NCI-H1092 treated with DMSO at 0.1 percent for 48 hours (cell line): Measurements from ENCODE around the gene CCDC137.
"Not testable (repeated sequence)": the region's sequence is repeated elsewhere in the genome, so short reads cannot be mapped to it uniquely, and the experiment has no call there.

Experiments used
- DNase-seq: peaks from one replicate; lab custom pipeline; 2025; lab: John Stamatoyannopoulos, UW

CCDC137 gene

GRCh38 chr17:81666342-81667191 lies at the start of gene CCDC137, which contains the start of gene OXLD1:
Gene CCDC137 (plus strand): TSS chr17:81666737. CDS start chr17:81666767, 30 bp downstream.
Gene OXLD1 (minus strand): TSS chr17:81666605. CDS start chr17:81666577, 28 bp downstream.
- peak; percentile 94 for DNase-seq

- DNase-seq, result no peak
Observed at GRCh38 chr17:81616877-81617276, 49.7 kb upstream of the CCDC137 start.

GRCh38 chr17:81618307-81618706 lies 48.2 kb upstream of the CCDC137 start:
- not testable (repeated sequence) for DNase-seq

- no peak for DNase-seq
Observed at GRCh38 chr17:81621494-81622130, 44.9 kb upstream of the CCDC137 start.

GRCh38 chr17:81630274-81630673 lies 36.3 kb upstream of the CCDC137 start:
- no peak for DNase-seq

GRCh38 chr17:81631482-81631881 lies 35.1 kb upstream of the CCDC137 start:
- DNase-seq, result no peak

- no peak for DNase-seq
Observed at GRCh38 chr17:81635431-81635830, 31.1 kb upstream of the CCDC137 start.

GRCh38 chr17:81635973-81636504 lies 30.5 kb upstream of the CCDC137 start:
- no peak for DNase-seq

- DNase-seq, result peak; percentile 68
Observed at GRCh38 chr17:81636505-81637288, 29.8 kb upstream of the CCDC137 start, which contains the start of the genes NPLOC4 and TSPAN10. Gene NPLOC4 (minus strand): TSS chr17:81637112. CDS start chr17:81636930, 182 bp downstream. Gene TSPAN10 (plus strand): TSS chr17:81637196. CDS start chr17:81642413, 5,217 bp downstream.

- DNase-seq, result no peak
Observed at GRCh38 chr17:81638683-81639082, 27.9 kb upstream of the CCDC137 start.

GRCh38 chr17:81640011-81640410 lies 26.5 kb upstream of the CCDC137 start:
- DNase-seq, result no peak

- DNase-seq, result no peak
Observed at GRCh38 chr17:81641825-81642489, 24.6 kb upstream of the CCDC137 start.

GRCh38 chr17:81644496-81644895 lies 22.0 kb upstream of the CCDC137 start:
- no peak for DNase-seq

GRCh38 chr17:81644976-81645952 lies 21.3 kb upstream of the CCDC137 start:
- no peak for DNase-seq

GRCh38 chr17:81646869-81647600 lies 19.5 kb upstream of the CCDC137 start:
- no peak for DNase-seq

GRCh38 chr17:81647640-81648012 lies 18.9 kb upstream of the CCDC137 start:
- no peak for DNase-seq

- DNase-seq, result no peak
Observed at GRCh38 chr17:81648013-81648706, 18.4 kb upstream of the CCDC137 start.

GRCh38 chr17:81648707-81649085 lies 17.8 kb upstream of the CCDC137 start:
- no peak for DNase-seq

GRCh38 chr17:81650951-81651350 lies 15.6 kb upstream of the CCDC137 start:
- DNase-seq, result no peak
